GM21367 (cell line): ENCODE results near the gene FEN1.

Source experiments
- ATAC-seq: cut with Tn5 transposase; IDR thresholded peaks from one replicate; pipeline ENCODE4 v1.9.1; 2021; ENCODE audit not compliant: unreplicated experiment

The FEN1 gene

DNA sequence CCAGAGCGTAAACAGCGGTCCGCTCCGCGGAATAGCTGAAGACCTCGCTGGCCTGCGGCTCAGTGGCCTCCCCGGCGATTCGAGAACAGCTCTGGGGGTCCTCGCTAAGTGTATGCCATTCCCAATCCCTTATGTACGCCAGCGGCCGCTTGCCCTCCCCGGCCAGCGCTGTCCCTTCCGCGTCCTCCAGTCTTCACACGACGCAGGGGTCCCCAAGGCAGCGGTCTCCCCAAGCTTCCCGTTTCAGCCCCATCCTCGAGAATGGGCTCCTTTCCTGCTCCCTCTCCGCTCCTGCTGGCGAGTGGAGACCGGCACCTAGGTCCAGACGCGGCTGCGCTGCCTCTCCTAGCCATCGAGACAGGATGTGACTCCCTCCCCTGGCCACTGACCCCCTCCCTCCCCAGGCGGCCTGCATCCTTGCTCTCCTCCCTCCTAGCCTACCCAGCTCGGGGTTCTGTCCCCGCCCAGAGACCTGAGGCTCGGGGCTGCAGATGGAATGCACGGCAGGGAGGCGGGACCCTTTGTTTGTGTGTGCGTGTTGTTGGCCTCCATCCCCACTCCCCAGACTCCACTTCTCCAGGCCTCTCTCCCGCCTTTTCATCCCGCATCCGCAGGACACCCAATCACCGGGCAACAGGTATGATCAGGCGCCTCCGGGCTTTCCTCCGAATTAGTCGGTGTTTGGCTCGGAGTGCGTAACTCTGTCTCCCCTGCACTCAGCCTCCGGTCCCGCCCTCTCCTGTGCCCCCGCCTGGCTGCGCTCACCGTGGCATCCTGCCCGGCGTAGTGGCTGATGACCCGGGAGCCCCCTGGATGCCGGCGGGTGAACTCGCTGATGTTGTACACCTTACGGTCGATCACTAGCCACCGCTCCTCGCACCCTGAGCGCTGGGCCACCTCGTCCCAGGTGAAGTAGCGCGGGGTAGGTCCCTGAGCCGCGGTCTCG is 23.4 kb downstream of the FEN1 start:
- peak; percentile 18 for ATAC-seq

DNA sequence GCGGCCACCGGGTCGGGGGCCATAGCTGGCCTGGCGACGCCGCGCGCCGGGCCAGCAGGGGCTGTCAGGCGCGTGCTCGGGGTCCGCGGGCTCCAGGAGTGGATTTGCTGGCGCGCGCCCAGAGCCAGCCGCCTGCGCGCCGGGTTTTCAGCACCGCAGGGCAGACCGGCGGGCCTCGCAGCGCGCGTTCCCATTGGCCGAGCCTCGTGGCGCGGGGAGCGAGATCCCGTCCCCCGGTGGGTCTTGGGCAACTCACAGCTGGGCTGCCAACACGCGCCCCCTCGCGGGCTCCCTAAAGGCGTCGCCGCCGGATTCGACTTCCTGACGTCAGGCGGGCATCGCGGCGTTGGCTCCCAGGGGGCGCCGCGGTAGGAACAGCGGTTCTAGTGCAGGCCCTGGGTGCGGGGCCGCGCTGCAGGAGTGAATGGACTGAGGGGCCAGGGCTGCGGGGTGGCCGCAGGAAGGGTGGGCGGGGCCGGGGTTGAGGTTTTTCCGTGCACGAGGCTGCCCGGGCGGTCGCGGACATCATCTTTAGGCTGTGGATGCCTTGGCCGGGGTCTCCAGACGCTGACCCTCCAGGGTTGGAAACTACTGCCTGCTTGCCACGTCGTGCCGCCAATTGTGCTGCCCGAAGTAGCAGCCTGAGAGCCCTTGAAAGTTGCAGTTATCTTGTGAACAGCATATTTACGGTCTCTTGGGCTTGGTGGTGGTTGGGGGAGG is 24.2 kb downstream of the FEN1 start, which contains the start of gene FADS1:
Gene FADS1, minus strand, starts transcription at position 268 of the 720 bp plus-strand sequence. Its CDS starts 74 bp downstream, at position 194.
- peak; percentile 40 for ATAC-seq

DNA sequence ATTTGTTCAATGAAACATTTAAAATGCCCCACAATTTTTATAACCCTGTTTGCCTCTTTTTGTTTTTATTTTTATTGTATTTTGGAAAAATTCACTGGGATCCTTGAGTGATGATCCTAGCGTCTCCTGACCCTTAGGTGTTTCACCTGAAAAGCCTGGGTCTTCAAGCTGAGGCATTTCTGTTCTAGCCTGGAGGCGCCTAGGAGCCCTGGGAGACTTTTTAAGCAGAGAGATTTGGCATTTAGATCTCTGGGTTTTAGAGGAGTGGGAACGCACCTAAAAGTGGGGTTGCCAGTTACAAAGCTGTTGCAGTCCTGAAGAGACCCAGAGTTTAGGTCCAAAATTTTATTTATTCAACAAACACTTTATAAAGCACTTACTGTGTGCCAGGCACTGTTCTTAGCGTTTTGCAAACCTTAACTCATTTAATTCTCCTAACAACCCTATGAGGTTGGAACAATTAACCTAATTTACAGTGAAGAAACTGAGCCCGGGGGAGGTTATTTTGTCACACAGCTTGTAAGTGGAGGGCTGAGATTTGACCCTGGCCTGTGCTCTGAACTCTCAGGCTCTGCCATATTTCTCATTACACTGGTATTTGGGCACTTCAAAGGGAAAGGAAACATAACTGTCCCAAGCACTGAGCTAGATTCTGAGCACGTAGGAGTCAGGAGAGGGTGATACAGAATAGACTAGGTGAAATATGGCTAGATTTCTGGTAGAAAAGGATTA is 24.9 kb downstream of the FEN1 start:
- ATAC-seq = no peak

DNA sequence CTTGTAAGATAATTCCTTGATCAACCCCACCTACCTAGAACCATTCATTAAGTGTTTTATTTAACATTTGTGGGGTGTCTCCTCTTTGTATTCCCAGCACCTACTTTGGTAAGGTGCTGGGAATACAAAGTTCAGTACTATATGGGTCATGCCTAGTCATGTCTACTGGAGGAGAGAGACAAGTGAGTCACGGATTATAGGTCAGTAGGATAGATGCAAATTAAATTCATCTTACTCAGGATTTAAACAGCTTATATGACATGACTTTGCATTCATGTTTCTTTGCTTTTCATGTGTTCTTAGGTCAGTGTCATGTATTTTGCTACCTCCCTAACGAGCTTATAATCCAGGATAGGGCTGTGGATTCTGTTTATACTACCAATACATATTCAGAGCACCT is 27.5 kb downstream of the FEN1 start:
- no peak for ATAC-seq

DNA sequence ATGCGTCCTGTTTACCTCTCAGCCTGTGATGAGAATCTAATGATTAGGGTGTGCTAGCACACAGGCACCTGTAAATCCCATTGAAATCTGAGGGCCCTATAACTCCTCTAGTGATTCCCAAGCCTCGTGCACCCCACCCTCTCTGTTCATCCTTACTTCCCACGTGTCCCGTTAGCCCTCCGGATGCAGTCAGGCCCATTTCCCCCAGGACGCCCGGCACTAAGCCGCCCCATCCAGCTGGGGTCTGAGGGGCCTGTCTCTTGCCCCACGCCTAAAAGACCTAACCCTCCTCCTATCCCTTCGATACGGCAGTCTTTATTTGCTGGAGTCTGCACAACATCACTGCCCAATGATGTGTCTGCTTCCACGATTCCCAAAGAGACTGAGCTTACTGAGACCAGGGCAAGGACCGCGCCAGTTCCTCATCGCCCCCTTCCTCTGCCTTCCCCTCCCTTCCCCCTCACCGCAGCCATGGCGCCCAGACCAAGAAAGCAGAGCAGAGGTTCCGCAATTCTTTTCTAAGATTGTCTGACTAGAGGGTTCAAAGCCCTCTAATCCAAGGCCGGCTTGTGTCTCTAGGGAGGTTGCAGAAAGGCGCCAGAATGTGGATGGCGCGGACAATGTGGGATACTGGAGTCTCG is 34.3 kb downstream of the FEN1 start:
- no peak for ATAC-seq

DNA sequence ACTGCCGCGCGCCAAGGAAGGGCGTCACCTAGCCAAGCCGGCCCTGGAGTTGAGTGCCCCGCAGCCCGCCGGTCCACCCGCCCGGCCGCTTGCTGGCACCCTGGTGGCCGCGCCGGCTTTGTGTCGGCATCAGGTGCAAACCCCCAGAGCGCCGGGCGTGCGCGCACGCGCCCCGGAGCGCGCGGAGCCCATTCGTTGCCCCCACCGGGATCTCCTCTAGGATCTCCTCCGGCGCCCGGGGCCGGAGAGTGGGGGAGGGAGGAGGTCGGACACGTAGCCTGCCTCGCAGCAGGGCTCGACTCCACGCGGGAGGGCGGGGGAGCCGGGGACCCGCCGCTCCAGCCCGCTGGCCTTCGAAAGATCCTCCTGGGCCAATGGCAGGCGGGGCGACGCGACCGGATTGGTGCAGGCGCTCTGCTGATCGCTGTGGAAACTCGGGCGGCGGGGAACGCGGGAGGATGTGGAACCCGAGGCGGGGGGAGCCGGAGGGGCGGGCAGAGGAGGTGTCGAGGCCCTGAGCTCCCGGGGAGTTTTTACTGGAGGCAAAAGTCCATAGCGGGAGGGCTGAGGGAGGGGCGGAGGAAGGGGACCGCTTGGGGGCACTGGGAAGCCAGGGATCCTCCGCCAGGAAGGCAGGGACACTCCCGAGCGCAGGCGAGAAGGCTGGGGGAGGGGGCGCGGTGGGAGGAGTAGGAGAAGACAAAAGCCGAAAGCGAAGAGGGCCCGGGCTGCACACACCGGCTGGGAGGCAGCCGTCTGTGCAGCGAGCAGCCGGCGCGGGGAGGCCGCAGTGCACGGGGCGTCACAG is 35.1 kb downstream of the FEN1 start, which contains the start of gene FADS2:
Gene FADS2, plus strand, starts transcription at position 730 of the 808 bp plus-strand sequence. CDS start 91 bp downstream, outside the sequence.
- peak; percentile 48 for ATAC-seq

DNA sequence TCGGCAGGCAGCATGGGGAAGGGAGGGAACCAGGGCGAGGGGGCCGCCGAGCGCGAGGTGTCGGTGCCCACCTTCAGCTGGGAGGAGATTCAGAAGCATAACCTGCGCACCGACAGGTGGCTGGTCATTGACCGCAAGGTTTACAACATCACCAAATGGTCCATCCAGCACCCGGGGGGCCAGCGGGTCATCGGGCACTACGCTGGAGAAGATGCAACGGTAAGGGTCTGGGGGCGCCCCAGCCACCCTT is 35.6 kb downstream of the FEN1 start:
- ATAC-seq = no peak

DNA sequence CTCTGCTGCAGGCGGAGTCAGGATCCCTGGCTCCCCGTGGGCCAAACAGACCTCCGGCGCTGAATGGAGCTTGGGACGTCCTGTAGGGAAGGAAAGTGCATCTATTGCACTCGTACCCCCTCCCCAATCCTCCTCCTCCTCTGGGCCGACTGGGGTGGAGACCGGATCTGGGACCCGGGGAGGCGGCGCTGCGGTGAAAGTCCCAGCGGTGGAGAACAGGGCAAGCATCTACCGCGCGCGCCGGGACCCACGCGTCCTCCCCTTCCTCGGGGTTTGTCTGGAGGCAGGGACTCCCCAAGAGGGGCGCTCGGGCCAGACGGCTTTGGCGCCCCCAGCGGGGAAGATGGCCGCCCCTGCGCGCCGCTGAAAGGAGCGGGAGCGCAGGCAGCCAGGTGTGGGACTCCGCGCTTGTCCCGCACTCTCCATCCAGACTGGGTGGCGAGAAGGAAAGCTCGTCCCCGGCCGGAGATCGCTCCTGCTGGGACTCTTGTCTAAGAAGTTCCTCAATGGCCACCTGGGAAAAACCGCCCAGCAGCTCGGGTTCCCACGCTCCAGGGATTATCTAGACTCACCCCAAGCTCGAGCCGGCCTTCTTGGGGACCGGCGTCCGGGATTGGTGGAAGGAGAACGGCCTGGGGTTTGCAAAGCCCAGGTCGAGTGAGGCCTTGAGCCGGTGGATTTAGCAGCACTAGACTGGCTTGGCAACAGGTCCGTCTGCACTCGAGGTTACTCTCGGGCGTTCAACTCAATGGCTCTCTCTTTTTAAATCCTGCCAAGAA is 36.1 kb downstream of the FEN1 start:
- ATAC-seq = no peak

DNA sequence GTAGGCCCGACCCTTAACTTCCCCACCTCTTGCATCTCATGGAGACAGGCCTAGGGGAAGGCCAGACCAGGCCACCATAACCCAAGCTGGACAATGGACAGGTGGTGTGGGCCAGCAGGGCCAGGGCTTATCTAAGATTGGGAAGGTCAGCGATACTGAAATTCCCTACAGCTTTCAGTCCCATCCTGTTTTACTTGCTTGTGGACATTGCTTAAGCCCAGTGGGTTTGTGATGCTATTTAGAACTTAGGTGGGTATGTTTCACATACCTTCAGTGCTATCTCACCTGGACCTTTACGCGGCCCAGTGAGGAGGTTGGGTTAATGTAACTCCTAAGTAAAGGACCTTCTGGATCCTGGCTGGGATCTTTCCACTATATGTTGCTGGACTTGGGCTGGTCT is 37.1 kb downstream of the FEN1 start:
- ATAC-seq = no peak

DNA sequence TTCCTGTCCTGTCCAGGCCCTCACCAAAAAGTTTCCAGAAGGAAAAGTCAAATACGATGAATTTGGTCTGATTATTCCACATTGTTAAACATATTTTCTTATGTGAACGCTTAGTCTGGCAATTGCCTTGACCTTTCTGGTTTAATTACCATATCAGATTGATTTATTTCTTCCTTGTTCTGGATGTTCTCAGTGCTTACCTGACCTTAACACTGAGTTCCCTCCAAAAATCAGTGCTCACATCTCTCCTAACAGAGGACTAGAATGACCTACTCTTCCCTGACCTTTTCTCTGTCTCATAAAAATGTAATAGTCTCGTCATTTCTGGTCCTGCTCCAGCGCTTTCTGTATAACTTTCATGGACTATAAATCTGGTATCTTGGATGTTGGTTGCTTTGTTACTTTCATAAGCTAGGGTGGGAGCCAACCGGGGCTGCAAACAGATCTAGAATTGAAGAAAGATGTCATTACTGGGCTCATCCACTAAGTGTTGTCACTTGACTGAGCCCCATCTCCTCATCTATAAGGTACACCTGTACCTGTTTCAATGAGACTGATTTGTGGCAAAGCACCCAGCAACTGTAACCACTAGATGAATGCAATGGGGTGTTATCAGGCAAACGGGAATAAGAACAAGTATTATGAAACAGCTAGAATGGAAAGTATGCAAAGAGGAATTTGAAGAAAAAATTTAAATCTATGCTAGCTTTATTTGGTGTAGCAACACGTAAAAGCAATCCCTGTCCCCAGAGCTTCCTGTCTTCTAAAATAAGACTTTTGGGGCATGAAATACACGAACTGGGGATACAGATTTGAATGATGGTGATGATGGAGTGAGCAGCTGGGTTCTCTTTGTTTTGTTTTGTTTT is 37.8 kb downstream of the FEN1 start:
- no peak for ATAC-seq

DNA sequence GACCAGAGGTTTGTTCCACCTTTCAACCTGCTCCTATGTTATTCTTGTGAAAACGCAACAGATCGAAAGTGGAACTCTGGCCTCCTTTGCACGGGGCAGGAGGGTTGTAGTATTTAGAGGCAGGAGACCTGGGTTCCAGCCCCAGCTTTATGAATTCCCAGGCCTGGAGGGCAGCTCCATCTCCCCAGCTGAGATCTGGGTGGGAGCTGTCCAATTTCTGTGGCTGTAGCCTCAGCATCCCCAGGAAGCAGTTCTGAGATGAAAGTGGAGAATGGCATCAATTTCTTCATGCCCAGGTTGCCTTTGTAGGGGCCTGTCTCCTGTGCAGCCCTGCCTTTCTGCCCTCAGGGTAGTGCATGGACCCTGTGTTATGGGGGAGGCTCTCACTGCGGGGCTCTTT is 39.5 kb downstream of the FEN1 start:
- no peak for ATAC-seq

DNA sequence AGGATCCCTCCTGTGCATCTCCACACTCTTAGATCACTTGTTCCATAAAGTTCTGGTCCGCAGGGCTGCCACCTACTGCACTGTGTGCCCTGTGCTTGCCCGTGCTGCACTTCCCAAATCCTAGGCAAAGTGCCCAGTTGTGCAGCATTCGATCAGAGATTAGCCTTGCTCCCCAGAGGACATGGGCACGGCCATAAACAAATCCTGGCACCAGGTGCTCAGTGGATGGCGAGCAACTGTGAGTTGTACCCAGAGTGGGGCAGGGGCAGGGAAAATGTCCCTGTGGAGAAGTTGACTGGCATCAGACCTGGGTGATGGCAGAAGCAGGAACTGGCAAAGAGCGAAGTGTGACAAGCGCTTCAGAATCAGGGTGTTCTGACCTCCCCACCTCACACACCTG is 40.0 kb downstream of the FEN1 start:
- ATAC-seq = no peak

DNA sequence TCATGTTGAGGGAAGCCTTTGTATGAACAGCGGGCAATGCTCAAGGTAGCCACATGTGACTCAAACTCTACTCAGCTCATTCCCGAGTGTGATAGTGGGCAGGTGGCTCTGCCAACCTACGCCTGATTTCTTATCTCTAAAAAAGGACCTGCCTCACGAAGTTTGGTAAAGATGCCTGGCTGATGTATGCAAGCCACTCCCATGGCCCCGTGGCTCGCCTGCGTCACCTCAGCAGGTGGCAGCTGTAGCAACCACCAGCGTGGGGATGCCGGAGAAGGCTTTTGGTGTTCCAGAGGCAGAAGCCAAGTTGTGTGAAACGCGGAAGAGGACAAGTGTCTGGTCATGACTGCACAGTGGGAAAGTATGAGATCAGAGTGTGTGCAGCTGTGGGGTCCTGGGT is 40.8 kb downstream of the FEN1 start:
- ATAC-seq = no peak

DNA sequence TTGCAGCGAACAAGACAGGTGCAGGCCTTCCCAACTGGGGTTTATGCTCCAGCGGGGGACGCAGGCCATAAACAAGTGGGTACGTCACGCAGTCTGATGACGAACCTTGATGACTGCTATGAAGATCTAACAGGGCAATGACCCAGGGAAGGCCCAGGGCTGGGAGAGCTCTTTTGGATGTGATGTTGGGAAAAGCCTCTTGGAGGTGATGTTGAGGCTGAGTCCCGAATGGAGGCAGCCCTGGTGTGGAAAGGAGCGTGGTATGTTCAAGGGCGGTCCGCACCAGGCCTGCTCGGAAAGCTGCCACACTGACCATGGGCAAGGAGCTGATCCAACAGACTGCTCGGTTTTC is 41.2 kb downstream of the FEN1 start:
- no peak for ATAC-seq

DNA sequence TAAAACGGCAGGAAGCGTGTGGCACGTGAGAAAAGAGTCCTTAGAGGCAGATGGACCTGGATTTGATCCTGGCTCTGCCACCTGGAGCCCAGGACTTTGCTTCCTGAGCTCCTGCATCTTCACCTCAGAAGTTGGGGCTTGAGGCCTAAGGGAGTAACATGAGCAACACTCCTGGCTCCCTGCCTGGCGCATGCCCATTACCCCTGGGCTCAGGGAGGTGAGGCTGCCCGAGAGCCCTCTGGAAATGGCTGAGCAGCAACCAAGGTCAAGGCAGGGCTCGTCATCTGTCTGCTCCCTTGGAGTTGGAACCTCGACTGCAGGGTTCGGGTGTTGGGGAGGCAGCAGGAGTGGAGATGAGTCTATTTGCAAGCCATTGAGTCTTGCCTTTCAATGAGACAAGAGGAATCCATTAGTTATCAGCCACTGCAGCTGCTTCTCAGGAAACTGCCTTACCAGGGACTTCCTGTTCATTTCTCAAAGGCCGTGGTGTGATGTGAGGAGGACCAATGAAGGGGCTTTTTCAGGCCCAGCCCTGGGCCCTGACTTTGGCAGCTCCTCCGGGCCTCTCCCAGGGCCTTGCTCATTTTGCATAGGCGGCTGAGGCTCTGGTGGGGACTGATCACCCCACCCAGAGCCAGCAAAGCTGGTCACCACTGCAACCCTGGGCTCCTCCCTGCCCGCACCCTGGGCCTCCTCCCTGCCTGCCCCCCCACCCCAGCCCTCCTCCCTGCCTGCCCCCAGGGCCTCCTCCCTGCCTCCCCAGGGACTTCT is 41.8 kb downstream of the FEN1 start:
- peak; percentile 72 for ATAC-seq

DNA sequence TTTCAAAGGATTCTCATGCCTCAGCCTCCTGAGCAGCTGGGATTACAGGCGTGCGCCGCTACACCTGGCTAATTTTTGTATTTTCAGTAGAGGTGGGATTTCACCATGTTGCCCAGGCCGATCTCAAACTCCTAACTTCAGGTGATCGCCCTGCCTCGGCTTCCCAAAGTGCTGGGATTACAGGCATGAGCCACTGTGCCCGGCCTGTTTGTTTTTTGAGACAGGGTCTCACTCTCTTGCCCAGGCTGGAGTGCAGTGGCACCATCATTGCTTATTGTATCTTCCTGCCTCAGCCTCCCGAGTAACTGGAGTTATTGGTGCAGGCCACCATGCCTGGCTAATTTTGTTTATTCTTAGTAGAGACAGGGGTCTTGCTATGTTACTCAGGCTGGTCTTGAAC is 43.5 kb downstream of the FEN1 start:
- no peak for ATAC-seq

DNA sequence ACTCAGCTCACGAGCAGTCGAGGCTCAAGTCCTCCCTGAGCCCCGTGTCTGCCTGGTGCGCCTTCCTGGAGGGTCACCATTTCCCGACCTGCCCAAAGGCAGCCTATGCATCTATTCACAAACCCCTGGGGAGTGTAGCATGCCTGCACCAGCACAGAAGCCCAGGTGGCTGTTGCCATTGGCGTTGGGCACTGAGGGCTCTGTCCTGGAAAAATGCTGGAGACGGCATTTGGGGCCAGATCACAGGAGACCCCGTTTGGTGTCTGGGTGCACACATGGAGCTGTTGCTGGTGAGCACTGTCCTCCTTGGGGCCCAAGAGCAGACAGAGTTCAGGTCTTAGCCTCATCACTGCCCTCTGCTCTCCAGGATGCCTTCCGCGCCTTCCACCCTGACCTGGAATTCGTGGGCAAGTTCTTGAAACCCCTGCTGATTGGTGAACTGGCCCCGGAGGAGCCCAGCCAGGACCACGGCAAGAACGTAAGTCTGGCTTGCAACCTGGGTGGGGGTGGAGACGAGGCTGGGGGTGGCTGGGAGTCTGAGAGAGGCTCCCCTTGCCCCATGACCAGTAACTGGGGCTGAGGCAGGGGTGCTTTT is 44.8 kb downstream of the FEN1 start:
- ATAC-seq = no peak

DNA sequence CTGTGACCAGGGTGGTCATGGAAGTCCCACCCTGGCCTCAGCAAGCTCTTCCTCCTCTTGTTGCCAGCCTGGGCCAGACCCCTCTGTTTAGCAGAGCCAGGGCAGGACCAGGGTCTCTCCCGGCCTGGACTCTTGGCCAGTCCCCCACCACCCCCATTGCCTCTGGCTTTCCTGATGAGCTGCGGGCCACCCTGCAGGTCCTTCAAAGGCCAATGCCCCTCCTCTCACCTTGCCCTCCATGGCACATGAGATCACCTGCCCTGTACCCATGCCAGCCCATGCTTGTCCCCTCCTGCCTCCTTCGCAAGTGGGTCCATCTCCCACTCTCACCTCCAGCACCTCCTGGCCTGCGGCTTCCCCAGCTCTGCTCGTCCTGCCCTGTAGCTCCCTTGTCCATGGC is 45.8 kb downstream of the FEN1 start:
- ATAC-seq = no peak
